Measurements from ENCODE around the gene BICC1. TPM values are rescaled to one million over a fixed set of nuclear protein-coding genes. Genes with fewer than 3 reads are reported as not detected.

BICC1 gene
- total RNA-seq, 2 experiments from 2014 or later = 0.08 TPM

- no peaks in the 10 kb centered on the region for H3K4me1 Mint-ChIP-seq
- no peak for DNase-seq
- no peak overlapping the region for H3K27ac Mint-ChIP-seq
- H3K4me3 Mint-ChIP-seq = no peak overlapping the region
- CTCF ChIA-PET = no interaction called here
- H3K9me3 Mint-ChIP-seq = no peaks in the 10 kb centered on the region
- POLR2A ChIA-PET = no interaction called here
- H3K27me3 Mint-ChIP-seq = no peaks in the 10 kb centered on the region
- no peaks in the 10 kb centered on the region for H3K36me3 Mint-ChIP-seq (ENCODE audit: low read depth)
Observed at GRCh38 chr10:58806970-58807628, 294.4 kb downstream of the BICC1 start.

GRCh38 chr10:58807629-58808022 is 295.0 kb downstream of the BICC1 start:
- no peaks in the 10 kb centered on the region for H3K4me1 Mint-ChIP-seq
- DNase-seq = no peak
- no peaks in the 10 kb centered on the region for H3K27me3 Mint-ChIP-seq
- POLR2A ChIA-PET = no interaction called here
- no peak overlapping the region for H3K27ac Mint-ChIP-seq
- no peaks in the 10 kb centered on the region for H3K36me3 Mint-ChIP-seq (ENCODE audit: low read depth)
- H3K4me3 Mint-ChIP-seq = no peak overlapping the region
- CTCF ChIA-PET = no interaction called here
- no peaks in the 10 kb centered on the region for H3K9me3 Mint-ChIP-seq

DNA sequence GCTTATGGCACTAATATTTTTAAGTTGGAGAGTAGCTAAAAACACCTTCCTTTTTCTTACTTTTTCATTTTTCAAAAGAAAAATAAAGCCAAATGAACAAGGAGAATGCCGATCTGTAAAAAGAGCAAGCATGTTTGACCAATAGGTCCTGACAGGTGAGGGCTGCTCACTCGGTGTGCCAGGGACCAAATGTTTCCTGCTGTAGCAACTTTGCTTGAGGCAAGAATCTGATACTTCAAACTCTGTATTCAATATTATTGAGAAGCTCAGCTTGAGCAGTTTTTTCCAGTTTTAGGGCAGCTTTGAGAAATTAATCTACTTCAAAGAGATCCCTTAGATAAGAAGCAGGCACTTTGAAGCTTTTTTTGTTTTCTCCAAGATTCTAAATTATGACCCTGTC is 298.1 kb downstream of the BICC1 start:
- H3K27me3 Mint-ChIP-seq = no peaks in the 10 kb centered on the region
- H3K27ac Mint-ChIP-seq = no peak overlapping the region
- no peak for DNase-seq
- H3K36me3 Mint-ChIP-seq (ENCODE audit: low read depth) = no peaks in the 10 kb centered on the region
- POLR2A ChIA-PET = no interaction called here
- no peaks in the 10 kb centered on the region for H3K4me1 Mint-ChIP-seq
- CTCF ChIA-PET = no interaction called here
- no peak overlapping the region for H3K4me3 Mint-ChIP-seq
- H3K9me3 Mint-ChIP-seq = no peaks in the 10 kb centered on the region

- Mint-ChIP-seq H3K27me3 (no peaks in the 10 kb centered on the region), H3K36me3 (ENCODE audit: low read depth) (no peaks in the 10 kb centered on the region), H3K4me3 (no peak overlapping the region), H3K27ac (no peak overlapping the region), H3K4me1 (no peaks in the 10 kb centered on the region), H3K9me3 (no peaks in the 10 kb centered on the region)
- ChIA-PET CTCF (no interaction called here), POLR2A (no interaction called here)
- DNase-seq = no peak
Observed at GRCh38 chr10:58813573-58813972, 300.9 kb downstream of the BICC1 start.

DNA sequence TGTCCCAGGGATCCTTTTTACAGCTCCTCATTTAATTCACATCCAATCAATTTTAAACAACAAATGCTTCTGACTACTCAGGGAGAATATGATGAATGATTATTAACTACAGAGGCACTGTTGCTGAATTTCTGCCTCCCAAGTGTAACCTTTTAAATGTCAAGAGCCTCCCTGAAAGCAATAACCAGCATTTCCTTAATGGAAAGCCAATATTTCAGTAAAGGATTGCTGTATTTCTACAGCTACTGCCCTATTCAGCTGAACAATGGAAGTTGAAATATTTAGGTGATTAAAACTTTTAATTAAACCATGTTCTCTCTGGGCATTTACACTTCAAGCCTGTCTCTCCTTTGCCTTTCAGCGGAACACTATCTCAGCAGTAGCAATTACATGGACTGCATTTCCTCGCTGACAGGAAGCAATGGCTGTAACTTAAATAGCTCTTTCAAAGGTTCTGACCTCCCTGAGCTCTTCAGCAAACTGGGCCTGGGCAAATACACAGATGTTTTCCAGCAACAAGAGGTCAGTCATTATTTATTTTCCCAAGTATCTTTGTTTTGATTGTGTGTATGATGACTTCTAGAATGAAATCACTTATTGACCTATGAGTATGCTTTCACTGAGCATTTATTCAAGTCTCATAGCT is 304.7 kb downstream of the BICC1 start:
- no peaks in the 10 kb centered on the region for H3K9me3 Mint-ChIP-seq
- H3K4me3 Mint-ChIP-seq = no peak overlapping the region
- CTCF ChIA-PET = no interaction called here
- H3K4me1 Mint-ChIP-seq = no peaks in the 10 kb centered on the region
- no peaks in the 10 kb centered on the region for H3K36me3 Mint-ChIP-seq (ENCODE audit: low read depth)
- no peaks in the 10 kb centered on the region for H3K27me3 Mint-ChIP-seq
- POLR2A ChIA-PET = no interaction called here
- no peak overlapping the region for H3K27ac Mint-ChIP-seq
- no peak for DNase-seq

DNA sequence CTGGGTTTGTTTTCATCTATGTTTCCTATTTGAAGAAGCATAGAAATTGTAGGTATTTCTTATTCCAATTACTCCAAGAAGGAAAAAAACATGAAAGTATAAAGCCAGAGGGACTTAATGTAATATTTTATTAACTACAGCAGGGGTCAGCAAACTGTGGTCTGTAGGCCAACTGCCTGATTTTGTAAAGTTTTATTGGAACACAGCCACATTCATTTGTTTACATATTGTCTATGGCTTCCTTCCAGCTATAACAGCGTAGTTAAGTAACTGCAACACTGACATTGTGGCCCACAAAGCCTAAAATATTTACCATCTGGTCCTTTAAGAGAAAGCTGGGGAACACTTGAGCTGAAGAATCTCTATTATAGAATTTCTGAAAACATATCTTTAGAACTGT is 306.2 kb downstream of the BICC1 start:
- POLR2A ChIA-PET = no interaction called here
- no peaks in the 10 kb centered on the region for H3K27me3 Mint-ChIP-seq
- no peaks in the 10 kb centered on the region for H3K9me3 Mint-ChIP-seq
- H3K27ac Mint-ChIP-seq = no peak overlapping the region
- H3K4me3 Mint-ChIP-seq = no peak overlapping the region
- H3K4me1 Mint-ChIP-seq = no peaks in the 10 kb centered on the region
- CTCF ChIA-PET = no interaction called here
- no peaks in the 10 kb centered on the region for H3K36me3 Mint-ChIP-seq (ENCODE audit: low read depth)
- DNase-seq = no peak

DNA sequence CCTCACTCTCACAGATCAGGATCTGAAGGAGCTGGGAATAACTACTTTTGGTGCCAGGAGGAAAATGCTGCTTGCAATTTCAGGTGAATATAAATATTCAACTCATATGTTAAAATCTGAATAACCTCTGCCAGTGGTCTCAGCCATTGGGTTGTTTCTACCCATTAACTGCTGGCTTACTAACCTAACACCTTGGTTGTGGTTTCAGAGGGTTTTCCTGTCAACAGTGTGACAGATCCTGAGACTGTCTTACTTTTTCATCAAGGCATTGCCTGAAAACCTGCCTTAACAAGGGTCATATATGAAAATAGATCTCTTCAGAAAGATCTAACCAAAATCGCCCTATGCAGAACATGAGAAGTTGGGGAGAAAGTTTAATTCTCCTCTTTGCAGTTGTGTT is 307.7 kb downstream of the BICC1 start:
- no peaks in the 10 kb centered on the region for H3K9me3 Mint-ChIP-seq
- no peaks in the 10 kb centered on the region for H3K4me1 Mint-ChIP-seq
- no peak overlapping the region for H3K27ac Mint-ChIP-seq
- no peaks in the 10 kb centered on the region for H3K27me3 Mint-ChIP-seq
- DNase-seq = no peak
- H3K4me3 Mint-ChIP-seq = no peak overlapping the region
- H3K36me3 Mint-ChIP-seq (ENCODE audit: low read depth) = no peaks in the 10 kb centered on the region
- ChIA-PET CTCF (no interaction called here), POLR2A (no interaction called here)

DNA sequence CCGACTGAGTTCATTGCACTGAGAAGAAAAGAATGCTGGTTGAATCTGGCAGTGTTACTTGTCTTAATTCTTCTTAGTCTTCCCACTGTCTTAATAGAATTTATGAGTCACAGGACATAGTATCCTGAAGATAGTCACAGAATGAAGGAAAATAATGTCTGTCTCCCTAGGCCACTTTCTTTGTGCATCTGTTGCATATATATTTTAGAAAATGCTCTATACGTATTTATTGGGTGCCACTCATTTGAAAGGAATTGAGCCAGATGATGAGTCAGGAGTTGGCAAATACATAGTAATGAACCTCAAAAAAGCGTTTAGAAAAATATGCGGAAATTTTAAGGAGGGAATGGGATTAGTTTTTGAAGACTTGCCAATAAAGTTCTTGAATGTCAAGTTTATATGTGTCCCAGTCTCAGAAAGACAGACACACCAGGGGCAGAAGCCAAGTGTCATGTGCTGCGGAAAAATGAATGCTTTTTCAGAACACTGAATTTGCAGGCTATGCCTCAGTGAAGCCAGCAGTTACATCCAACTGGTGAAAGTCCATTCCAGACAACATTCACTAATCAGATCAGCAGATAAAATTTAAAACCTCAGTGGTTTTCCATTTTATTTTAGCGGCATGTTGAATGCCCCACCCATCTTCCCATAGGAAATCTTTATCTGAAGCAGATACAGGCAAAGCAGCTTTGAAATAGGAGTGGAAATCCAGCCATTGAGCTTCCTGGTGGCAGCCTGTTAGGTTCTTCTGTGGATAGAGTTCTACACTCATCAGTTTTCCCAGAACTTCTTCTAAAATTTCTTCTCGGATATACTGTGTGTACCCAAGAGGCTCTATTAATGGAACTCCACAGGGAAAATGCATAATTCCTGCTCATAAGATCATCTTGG is 308.4 kb downstream of the BICC1 start:
- CTCF ChIA-PET = no interaction called here
- H3K4me1 Mint-ChIP-seq = no peaks in the 10 kb centered on the region

GRCh38 chr10:58821752-58822056 is 309.0 kb downstream of the BICC1 start:
- H3K27ac Mint-ChIP-seq = no peak overlapping the region
- no peak overlapping the region for H3K4me3 Mint-ChIP-seq
- no peaks in the 10 kb centered on the region for H3K27me3 Mint-ChIP-seq
- DNase-seq = no peak
- ChIA-PET CTCF (no interaction called here), POLR2A (no interaction called here)
- no peaks in the 10 kb centered on the region for H3K4me1 Mint-ChIP-seq
- no peaks in the 10 kb centered on the region for H3K9me3 Mint-ChIP-seq
- H3K36me3 Mint-ChIP-seq (ENCODE audit: low read depth) = no peaks in the 10 kb centered on the region

More for the DNA sequence above, 308.4 kb downstream of the BICC1 start:
- no peaks in the 10 kb centered on the region for H3K36me3 Mint-ChIP-seq (ENCODE audit: low read depth)
- no peak overlapping the region for H3K27ac Mint-ChIP-seq
- H3K9me3 Mint-ChIP-seq = no peaks in the 10 kb centered on the region
- H3K4me3 Mint-ChIP-seq = no peak overlapping the region
- POLR2A ChIA-PET = no interaction called here
- no peaks in the 10 kb centered on the region for H3K27me3 Mint-ChIP-seq
- no peak for DNase-seq

- no peak overlapping the region for H3K4me3 Mint-ChIP-seq
- no peak overlapping the region for H3K27ac Mint-ChIP-seq
Observed at GRCh38 chr10:58823983-58824382, 311.3 kb downstream of the BICC1 start.

DNA sequence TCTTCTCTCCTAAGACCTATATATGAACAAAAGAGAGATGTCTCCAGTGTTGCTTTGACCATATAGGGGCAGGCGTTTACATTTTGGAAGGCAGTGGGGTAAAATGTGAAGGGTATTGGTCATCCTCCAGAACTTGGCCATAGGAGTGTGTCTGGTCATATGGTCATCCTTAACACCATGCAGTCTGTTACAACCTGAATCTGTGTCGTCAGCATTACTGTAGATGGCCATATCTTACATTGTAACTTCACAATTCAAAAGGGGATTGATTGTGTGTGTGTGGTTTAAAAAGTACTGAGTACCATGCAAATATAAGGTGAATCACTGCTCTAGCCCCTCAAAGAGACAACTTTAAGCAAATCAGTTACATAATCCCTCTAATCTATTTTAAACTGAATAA is 311.7 kb downstream of the BICC1 start:
- DNase-seq = no peak
- no peaks in the 10 kb centered on the region for H3K36me3 Mint-ChIP-seq (ENCODE audit: low read depth)
- no peak overlapping the region for H3K4me3 Mint-ChIP-seq
- H3K9me3 Mint-ChIP-seq = no peaks in the 10 kb centered on the region
- ChIA-PET CTCF (no interaction called here), POLR2A (no interaction called here)
- no peaks in the 10 kb centered on the region for H3K4me1 Mint-ChIP-seq
- no peaks in the 10 kb centered on the region for H3K27me3 Mint-ChIP-seq
- H3K27ac Mint-ChIP-seq = no peak overlapping the region

More at GRCh38 chr10:58823983-58824382, 311.3 kb downstream of the BICC1 start:
- Mint-ChIP-seq H3K4me1 (no peaks in the 10 kb centered on the region), H3K27me3 (no peaks in the 10 kb centered on the region), H3K9me3 (no peaks in the 10 kb centered on the region), H3K36me3 (ENCODE audit: low read depth) (no peaks in the 10 kb centered on the region)
- ChIA-PET CTCF (no interaction called here), POLR2A (no interaction called here)
- DNase-seq = no peak

DNA sequence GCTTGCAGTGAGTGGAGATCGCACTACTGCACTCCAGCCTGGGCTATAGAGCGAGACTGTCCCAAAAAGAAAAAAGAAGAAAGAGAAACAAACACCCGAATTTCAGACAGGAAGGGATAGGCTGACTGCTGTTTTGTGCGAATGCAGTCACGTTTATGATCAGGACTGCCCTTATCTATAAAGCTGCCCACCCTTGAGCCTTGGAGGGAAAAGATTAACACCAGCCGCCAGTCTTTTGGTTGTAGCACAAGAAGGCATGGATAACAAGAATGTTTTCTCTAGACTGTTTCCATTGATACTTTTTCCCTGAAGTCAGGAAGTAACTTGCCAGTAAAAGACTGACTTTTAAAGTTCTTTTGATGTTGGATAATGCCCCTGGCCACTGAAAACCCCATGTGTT is 314.0 kb downstream of the BICC1 start:
- H3K4me3 Mint-ChIP-seq = no peak overlapping the region
- no peaks in the 10 kb centered on the region for H3K36me3 Mint-ChIP-seq (ENCODE audit: low read depth)
- DNase-seq = no peak

DNA sequence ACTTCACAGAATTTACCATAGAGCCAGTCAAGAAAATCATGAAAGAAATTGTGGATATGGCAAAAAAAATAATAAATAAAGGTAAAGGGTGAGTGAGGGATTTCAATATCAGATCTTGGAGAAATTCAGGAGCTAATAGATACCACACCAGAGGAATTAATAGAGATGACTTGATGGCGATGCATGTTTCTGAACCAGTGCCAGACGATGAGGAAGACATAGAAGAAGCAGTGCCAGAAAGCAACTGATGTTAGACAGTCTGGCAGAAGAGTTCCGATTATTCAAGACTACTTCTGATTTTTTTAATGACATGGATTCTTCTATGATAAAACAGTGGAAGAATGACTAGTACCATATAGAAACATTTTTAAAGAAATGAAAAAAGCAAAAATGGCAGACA is 314.7 kb downstream of the BICC1 start:
- no peak overlapping the region for H3K27ac Mint-ChIP-seq
- DNase-seq = no peak
- ChIA-PET POLR2A (no interaction called here), CTCF (no interaction called here)
- H3K36me3 Mint-ChIP-seq (ENCODE audit: low read depth) = no peaks in the 10 kb centered on the region
- no peaks in the 10 kb centered on the region for H3K9me3 Mint-ChIP-seq
- no peaks in the 10 kb centered on the region for H3K27me3 Mint-ChIP-seq
- no peak overlapping the region for H3K4me3 Mint-ChIP-seq
- no peaks in the 10 kb centered on the region for H3K4me1 Mint-ChIP-seq

More for the DNA sequence above, 314.0 kb downstream of the BICC1 start:
- Mint-ChIP-seq H3K27me3 (no peaks in the 10 kb centered on the region), H3K4me1 (no peaks in the 10 kb centered on the region), H3K27ac (no peak overlapping the region), H3K9me3 (no peaks in the 10 kb centered on the region)
- ChIA-PET CTCF (no interaction called here), POLR2A (no interaction called here)

- no peak for DNase-seq
- no peaks in the 10 kb centered on the region for H3K4me1 Mint-ChIP-seq
- no peaks in the 10 kb centered on the region for H3K27me3 Mint-ChIP-seq
- no peaks in the 10 kb centered on the region for H3K9me3 Mint-ChIP-seq
- H3K4me3 Mint-ChIP-seq = no peak overlapping the region
- ChIA-PET CTCF (no interaction called here), POLR2A (no interaction called here)
- no peaks in the 10 kb centered on the region for H3K36me3 Mint-ChIP-seq (ENCODE audit: low read depth)
- no peak overlapping the region for H3K27ac Mint-ChIP-seq
Observed at GRCh38 chr10:58829839-58830238, 317.2 kb downstream of the BICC1 start.

All from activated CD4-positive, alpha-beta memory T cell treated with anti-CD3 and anti-CD28 coated beads, Interleukin-2, amount 10 ng/mL, durations not matched to agents 7 days and 5 days (primary cell).